Epidermal melanocyte (primary cell): ENCODE measurements around the gene SLC38A3.

Experiments used
- DNase-seq: peaks from one replicate; pipeline ENCODE4 v3.0.0; 2011; ENCODE audit warnings: low spot score; ENCODE audit not compliant: insufficient read length

The SLC38A3 gene

DNA sequence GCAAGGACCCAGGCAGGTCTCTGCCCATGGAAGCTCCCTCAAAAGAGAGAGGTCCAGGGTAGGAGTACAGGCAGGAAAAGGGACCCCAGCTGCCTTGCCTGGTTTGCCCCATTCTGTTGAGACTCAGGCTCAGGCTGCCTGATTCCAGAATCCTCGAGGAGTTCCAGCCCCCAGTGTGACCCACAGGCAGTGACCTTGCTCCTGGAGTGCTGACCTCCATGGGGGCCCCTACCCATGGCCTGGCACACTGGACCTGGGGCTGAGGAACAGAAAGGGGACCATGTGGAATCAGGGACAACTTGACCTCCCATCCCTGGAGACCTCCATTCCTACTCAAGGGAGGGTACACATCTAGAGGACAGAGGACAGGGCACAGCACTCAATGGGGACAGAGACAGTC lies 60.5 kb downstream of the SLC38A3 start:
- DNase-seq = no peak

DNA sequence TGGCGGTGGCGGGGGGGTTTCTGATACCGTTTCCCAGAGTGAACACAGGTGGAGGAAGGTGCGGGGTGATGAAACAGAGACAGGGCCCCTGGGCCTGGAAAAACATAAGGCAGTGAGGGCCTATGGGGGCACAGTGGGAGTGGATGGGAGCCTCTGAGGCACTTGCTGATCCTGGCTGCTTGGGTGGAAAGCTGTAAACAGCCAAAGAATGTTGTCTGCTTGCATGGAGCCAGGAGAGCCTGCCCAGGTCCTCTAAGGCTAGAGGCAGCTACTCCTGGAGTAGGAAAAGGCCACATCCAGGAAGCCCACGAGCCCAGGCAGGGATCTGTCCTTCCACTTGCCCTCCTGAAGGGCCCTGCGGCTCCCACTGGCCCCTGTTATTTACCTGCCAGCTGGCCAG lies 60.9 kb downstream of the SLC38A3 start:
- DNase-seq = no peak

DNA sequence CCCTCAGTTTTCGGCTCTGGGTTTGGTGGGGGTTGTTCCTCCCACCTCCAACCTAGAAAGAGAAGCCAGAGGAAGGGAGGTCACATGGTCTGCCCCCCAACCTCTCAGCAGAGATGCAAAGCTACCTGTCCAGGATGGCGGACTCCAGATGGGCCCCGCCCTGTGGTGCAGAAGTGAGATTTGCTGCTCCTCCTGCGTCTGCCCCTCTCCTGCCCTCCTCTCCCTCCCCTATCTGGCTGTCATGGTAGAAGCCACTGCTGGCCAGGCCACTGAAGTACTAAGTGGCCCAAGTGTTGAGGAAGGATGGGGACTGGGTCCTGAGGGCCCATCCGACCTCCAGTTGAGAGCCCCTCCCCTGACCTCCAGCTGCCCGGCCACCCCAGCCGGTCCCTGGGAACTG lies 61.8 kb downstream of the SLC38A3 start:
- DNase-seq = no peak

DNA sequence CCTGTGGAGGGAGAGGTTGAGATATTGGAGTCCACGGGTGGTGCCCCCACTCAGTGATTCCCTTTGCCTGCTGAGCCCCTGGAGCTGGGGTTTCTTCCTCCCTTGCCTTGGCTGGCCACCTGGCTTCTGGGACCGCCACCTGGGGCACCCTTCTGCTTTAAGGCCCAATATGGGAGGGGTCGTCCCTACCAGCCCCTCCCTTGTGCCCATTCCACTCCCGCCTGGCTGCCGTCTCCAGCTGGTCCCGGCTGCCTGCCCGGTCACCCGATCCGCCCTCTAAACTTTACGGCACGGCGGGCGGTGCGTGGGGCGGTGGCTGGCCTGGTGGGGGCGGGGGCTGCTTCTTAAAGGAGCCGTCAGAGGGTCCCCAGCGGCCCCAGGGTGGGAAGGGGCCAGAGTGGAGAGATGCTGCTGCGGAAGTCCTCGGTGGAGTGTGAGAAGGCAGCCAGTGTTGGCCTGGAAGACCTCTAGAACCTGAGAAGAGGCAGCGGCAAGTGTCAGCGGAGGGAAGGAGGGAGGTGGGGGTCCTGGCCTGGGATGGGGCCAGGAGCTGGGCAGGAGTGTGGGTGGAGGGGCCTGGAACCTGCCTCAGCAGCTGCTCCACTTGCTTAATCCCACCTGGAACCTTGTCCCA lies 62.3 kb downstream of the SLC38A3 start:
- no peak for DNase-seq

GRCh38 chr3:50268276-50268675 lies 63.2 kb downstream of the SLC38A3 start:
- DNase-seq = no peak

DNA sequence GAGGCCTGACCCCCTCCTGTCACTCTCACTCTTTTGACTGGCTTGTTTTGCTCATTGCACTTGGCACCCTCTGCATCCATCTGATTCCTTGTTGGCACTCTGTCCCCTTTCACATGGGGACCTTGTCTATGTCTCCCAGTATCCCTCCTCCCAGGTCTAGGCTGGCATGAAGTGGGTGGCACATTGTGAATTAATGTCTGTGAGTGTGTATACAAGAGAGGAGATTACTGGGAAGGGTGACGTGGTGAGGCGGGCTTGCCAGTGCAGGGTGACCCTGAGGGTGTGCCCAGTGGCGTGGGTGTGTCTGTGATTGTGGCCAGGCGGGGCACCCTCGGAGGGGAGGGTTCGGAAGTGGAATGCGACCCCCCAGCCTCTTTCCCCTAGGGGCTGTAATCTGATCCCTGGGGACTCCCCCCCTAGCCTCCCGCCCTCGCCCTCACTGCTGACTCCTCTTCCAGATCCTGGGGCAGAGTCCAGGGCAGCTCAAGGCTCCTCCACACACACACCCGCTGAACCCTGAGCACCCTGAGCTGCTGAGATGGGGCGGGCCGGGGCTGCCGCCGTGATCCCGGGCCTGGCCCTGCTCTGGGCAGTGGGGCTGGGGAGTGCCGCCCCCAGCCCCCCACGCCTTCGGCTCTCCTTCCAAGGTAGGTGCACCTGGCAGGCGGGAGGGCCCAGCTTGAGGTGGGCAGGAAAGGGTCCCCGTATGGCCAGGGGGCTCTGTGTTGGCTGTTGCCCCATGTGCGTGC lies 63.8 kb downstream of the SLC38A3 start, which contains the start of gene SEMA3B:
SEMA3B (plus strand) TSS at position 445 of the 749 bp plus-strand sequence; CDS start at position 539, 94 bp downstream.
- no peak for DNase-seq

DNA sequence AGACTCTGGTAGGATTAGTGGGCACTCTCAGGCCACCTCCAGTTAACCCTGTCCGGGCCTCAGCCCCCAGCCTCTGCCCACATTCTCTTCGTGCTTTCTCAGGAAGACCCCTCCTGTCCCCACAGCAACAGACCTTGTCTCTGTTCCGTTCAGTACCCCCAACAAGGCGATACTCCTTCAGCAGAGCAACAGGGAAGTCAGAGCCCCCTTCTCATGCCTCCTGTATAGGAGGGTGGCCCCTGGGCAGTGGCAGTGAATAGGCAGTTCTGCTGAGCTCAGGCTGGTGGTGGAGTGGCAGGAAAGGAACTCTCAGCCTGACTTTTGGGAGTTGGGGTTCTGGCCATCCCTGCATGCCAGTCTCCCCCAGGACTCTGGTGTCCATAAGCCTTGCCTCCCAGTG lies 64.4 kb downstream of the SLC38A3 start:
- no peak for DNase-seq

DNA sequence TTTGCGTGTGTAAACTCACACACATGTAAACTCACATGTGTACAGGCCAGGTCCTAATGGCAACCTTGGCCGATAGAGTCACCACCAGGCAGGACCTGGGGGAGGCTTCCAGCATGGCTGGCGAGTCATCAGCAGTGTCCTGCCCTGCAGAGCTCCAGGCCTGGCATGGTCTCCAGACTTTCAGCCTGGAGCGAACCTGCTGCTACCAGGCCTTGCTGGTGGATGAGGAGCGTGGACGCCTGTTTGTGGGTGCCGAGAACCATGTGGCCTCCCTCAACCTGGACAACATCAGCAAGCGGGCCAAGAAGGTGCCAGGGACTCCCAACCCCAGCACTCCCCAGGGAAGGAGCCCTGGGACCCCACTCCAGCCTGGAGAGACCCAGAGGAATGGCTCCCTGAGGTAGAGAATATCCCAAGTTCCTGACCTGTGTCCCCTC lies 64.9 kb downstream of the SLC38A3 start:
- DNase-seq = no peak

DNA sequence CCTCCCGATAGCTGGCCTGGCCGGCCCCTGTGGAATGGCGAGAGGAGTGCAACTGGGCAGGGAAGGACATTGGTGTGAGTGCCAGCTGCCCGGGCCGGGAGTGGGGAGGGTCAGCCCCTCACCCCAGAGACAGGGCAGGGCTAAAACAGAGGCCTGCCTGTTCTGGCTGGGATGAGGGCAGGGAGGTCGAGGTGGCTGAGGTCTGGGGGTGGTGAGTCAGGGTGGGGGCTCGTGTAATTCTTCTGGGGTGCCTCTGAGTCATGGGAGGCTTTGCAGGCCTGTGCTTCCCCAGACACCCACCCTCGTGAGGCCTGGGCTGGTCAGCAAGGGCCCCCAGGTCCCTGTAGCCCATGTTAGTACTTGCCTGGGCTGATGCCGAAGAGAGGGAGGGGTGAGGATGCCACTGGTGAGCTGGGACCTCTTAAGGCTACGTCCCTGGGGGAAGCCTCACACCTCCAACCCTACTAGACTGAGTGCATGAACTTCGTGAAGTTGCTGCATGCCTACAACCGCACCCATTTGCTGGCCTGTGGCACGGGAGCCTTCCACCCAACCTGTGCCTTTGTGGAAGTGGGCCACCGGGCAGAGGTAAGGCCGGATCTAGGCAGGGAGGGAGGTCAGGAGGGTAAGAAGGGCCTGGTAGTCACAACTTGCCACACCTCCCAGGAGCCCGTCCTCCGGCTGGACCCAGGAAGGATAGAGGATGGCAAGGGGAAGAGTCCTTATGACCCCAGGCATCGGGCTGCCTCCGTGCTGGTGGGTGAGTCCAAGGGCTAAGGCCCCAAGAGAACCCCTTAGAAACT lies 65.6 kb downstream of the SLC38A3 start:
- DNase-seq = no peak
